ENCODE data around the gene FAM200B.

GRCh38 chr4:15717657-15718416, 36.2 kb downstream of the FAM200B start:
- TF ChIP-seq SMC3 (IDR thresholded peaks at IDR 0.05; ENCODE audit: low read depth, low read length) = no peak
- TF ChIP-seq REST (IDR thresholded peaks at IDR 0.05; ENCODE audit: low read depth, low read length) = no peak
- no peak for TF ChIP-seq CTCF (IDR thresholded peaks at IDR 0.05)
- no peak for TF ChIP-seq MAX (IDR thresholded peaks at IDR 0.05; ENCODE audit: low read depth)
- no peak for TF ChIP-seq POLR2AphosphoS5 (IDR thresholded peaks at IDR 0.05; ENCODE audit: low read depth, low read length)
- TF ChIP-seq RCOR1 (IDR thresholded peaks at IDR 0.05; ENCODE audit: low read length) = no peak
- no peak for TF ChIP-seq JUND (IDR thresholded peaks at IDR 0.05)
- TF ChIP-seq TAF1 (IDR thresholded peaks at IDR 0.05; ENCODE audit: borderline replicate concordance, low read depth, low read length) = no peak
- TF ChIP-seq RFX5 (IDR thresholded peaks at IDR 0.05; ENCODE audit: low read length) = no peak
